Measurements from ENCODE around the gene NCOA3.

DNA sequence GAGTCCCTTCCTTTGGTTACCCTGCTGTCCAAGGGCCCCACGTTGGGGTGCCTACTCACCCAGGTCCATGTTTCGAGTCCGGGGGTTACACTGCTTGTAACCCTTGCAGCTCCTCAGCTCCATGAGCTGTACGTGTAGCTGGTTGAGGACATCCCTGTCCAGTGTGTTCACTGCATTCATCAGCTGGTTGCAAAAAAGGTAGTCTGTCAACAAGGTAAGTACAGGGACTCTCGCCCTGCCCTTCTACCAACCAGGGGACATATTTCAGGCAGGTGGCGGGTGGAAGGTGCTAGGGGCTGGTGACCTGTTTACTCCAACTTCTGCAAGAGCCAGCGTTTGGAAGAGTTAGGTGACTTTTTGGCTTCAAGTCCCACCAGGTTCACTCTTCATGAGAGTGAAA is 160.0 kb downstream of the NCOA3 start:
- TF ChIP-seq, protein P1, sequence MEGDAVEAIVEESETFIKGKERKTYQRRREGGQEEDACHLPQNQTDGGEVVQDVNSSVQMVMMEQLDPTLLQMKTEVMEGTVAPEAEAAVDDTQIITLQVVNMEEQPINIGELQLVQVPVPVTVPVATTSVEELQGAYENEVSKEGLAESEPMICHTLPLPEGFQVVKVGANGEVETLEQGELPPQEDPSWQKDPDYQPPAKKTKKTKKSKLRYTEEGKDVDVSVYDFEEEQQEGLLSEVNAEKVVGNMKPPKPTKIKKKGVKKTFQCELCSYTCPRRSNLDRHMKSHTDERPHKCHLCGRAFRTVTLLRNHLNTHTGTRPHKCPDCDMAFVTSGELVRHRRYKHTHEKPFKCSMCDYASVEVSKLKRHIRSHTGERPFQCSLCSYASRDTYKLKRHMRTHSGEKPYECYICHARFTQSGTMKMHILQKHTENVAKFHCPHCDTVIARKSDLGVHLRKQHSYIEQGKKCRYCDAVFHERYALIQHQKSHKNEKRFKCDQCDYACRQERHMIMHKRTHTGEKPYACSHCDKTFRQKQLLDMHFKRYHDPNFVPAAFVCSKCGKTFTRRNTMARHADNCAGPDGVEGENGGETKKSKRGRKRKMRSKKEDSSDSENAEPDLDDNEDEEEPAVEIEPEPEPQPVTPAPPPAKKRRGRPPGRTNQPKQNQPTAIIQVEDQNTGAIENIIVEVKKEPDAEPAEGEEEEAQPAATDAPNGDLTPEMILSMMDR (conservative IDR thresholded peaks at IDR 0.05; ENCODE audit: low read depth, low read length), result no peak
- TF ChIP-seq EZH2 (IDR thresholded peaks at IDR 0.05; ENCODE audit: low read length, unreplicated experiment), result no peak
- no peak for TF ChIP-seq EZH2phosphoT487 (IDR thresholded peaks at IDR 0.05; ENCODE audit: borderline replicate concordance, low read length)
